Tibial nerve (tissue), 4 donors: ENCODE results near the gene HS6ST3. TPM values are rescaled to one million over a fixed set of nuclear protein-coding genes. Genes with fewer than 3 reads are reported as not detected.

Experiments
- DNase-seq, 2 donors: peaks; one replicate each; pipeline ENCODE4 v3.0.0-alpha.2; 2019; ENCODE audit warnings: low spot score in 2 of 2
- H3K27ac ChIP-seq, 4 donors: fragments of 200-600 bp; sonication (generic) in 3 of 4; one replicate each; pipeline ENCODE4 v1.5.1; 2017 to 2019; ENCODE audit warnings: mild to moderate bottlenecking in 1 of 4
- H3K27me3 ChIP-seq, 2 donors: fragments of 200-600 bp; sonication (generic) in 1 of 2; one replicate each; pipeline versions ENCODE4 v1.5.1 to v1.6.0; 2017 to 2019
- H3K36me3 ChIP-seq, 3 donors: fragments of 200-600 bp; sonication (generic); one replicate each; pipeline ENCODE4 v1.5.1; 2018 to 2019
- H3K4me1 ChIP-seq, 4 donors: fragments of 200-600 bp; sonication (generic) in 3 of 4; one replicate each; pipeline ENCODE4 v1.5.1; 2017 to 2019
- H3K4me3 ChIP-seq, 4 donors: fragments of 200-600 bp; sonication (generic) in 3 of 4; one replicate each; pipeline ENCODE4 v1.5.1; 2017 to 2019; ENCODE audit warnings: mild to moderate bottlenecking in 1 of 4, moderate library complexity in 1 of 4
- H3K9me3 ChIP-seq, 4 donors: fragments of 200-600 bp; sonication (generic) in 3 of 4; one replicate each; pipeline ENCODE4 v1.5.1; 2017 to 2019
- CTCF ChIP-seq, 5 experiments: fragments of 200-600 bp in 3 of 5; fragments of 450-650 bp in 2 of 5; sonication (generic) in 3 of 5; IDR thresholded peaks; one replicate each; pipeline ENCODE4 v1.5.1; 2016 to 2019; ENCODE audit warnings: antibody characterized with exemption in 5 of 5, mild to moderate bottlenecking in 3 of 5, moderate library complexity in 2 of 5
- EP300 ChIP-seq, 2 donors: sonication (generic); formaldehyde crosslinking; IDR thresholded peaks; one replicate each; pipeline ENCODE4 v1.6.1; 2017; ENCODE audit warnings: antibody characterized with exemption in 2 of 2, mild to moderate bottlenecking in 1 of 2
- POLR2A ChIP-seq, 2 donors: fragments of 450-650 bp; IDR thresholded peaks; one replicate each; pipeline ENCODE4 v1.6.1; 2017; ENCODE audit warnings: antibody characterized with exemption in 2 of 2, mild to moderate bottlenecking in 2 of 2, moderate library complexity in 2 of 2
- WGBS, 2 donors: methylation state at CpG; one replicate each; pipeline ENCODE4 v1.1.5; 2018; 5-methylcytosine and 5-hydroxymethylcytosine counted together
- total RNA-seq, 4 donors: library from RNA; depleted of rRNA; stranded (reverse); fragments of >200 nt; gene quantifications; one replicate each; pipeline ENCODE4 v1.1.0, GENCODE V29; 2016

HS6ST3 gene
- total RNA-seq, 4 donors from 2014 or later = 0.21 to 1.1 (median 0.79) TPM

DNA sequence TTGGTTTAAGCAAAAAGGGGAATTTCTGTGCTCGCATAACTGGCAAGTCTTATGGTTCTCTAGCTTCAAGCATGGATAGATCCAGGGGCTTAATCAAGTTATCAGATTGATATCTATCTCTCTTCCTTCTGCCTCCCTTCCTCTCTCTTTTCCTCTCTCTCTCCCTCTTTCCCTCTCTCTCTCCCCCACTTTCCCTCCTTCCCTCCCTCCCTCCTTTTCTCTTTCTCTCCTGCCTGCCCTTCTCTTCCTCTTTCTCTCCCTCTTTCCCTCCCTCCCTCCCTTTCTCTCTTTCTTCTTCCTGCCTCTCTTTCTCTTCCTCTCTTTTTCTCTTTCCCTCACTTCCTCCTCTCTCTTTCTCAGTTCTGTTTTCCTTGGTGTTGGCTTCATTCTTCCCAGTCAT, 195.8 kb downstream of the HS6ST3 start:
- H3K9me3 ChIP-seq = no peaks in the 10 kb centered on the region
- H3K4me1 ChIP-seq = no peaks in the 10 kb centered on the region
- H3K27ac ChIP-seq = no peak overlapping the region
- H3K4me3 ChIP-seq = no peak overlapping the region
- DNase-seq = no peak
- no peak for TF ChIP-seq EP300 (IDR thresholded peaks at IDR 0.05)
- no peak for TF ChIP-seq CTCF (IDR thresholded peaks at IDR 0.05)
- no peak for TF ChIP-seq POLR2A (IDR thresholded peaks at IDR 0.05)
- WGBS, 2 donors = 86 to 94% methylated on average over 1 of the region's 1 CpG
- H3K36me3 ChIP-seq = no peaks in the 10 kb centered on the region
- H3K27me3 ChIP-seq = no peaks in the 10 kb centered on the region

DNA sequence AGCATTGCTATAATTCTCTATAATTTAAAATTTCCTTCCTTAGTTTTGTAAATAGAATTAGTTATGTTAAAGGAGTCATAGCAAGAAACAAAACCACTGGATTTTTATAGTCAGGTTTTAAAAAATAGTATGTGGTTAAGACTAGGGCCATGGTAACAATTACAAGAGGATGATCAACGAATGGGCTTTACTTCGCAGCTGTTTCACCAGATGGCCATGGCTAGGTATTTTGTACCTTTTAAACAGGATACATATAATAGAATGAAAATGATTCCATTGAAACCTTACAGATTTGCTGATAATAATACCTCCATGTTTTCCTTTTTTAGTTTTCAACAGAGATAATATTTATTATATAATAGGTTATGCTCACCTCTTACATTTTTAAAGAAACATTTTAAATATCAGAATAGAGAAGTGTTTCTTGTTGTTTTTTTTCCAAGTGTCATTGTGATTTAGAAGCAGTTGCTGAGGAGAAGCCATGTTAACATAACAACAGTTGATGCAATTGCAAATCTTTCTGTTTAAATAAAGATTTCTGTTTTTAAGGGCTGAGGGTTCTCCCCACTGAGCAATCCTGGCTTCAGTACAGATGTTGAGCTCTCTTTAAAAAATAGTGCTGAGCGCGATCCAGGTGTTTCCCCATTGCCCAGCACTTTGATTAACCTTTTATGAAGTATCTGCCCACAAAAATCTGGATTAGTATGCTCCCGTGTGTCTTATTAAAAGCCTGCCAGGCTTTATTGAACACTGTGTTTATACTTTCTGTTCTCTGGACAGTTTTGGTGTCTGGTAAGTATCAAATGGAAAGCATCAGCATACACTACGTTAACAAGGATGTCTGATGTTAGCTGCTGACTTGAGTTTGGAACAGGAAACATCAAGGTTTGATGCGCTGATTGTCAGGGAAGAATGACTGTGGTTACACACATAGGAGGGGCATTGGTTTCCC, 205.3 kb downstream of the HS6ST3 start:
- Histone ChIP-seq H3K4me1 (no peaks in the 10 kb centered on the region), H3K9me3 (no peaks in the 10 kb centered on the region), H3K4me3 (no peak overlapping the region), H3K27me3 (no peaks in the 10 kb centered on the region), H3K27ac (no peak overlapping the region), H3K36me3 (no peaks in the 10 kb centered on the region)
- TF ChIP-seq CTCF (IDR thresholded peaks at IDR 0.05) = no peak
- no peak for TF ChIP-seq POLR2A (IDR thresholded peaks at IDR 0.05)
- TF ChIP-seq EP300 (IDR thresholded peaks at IDR 0.05) = no peak
- 46 to 58% methylated on average over 7 of the region's 7 CpGs for WGBS, 2 donors
- DNase-seq = no peak

- Histone ChIP-seq H3K4me3 (no peak overlapping the region), H3K27me3 (no peaks in the 10 kb centered on the region), H3K36me3 (no peaks in the 10 kb centered on the region), H3K9me3 (no peaks in the 10 kb centered on the region), H3K27ac (no peak overlapping the region), H3K4me1 (no peaks in the 10 kb centered on the region)
- TF ChIP-seq POLR2A (IDR thresholded peaks at IDR 0.05) (no peak), CTCF (IDR thresholded peaks at IDR 0.05) (no peak), EP300 (IDR thresholded peaks at IDR 0.05) (no peak)
- WGBS, 2 donors = 61 to 73% methylated on average over 3 of the region's 3 CpGs
- no peak for DNase-seq
These were observed 207.5 kb downstream of the HS6ST3 start for GRCh38 chr13:96297360-96297759.

- TF ChIP-seq POLR2A (IDR thresholded peaks at IDR 0.05) = no peak
- Histone ChIP-seq H3K9me3 (no peaks in the 10 kb centered on the region), H3K4me1 (no peaks in the 10 kb centered on the region), H3K27me3 (no peaks in the 10 kb centered on the region), H3K4me3 (no peak overlapping the region), H3K36me3 (no peaks in the 10 kb centered on the region), H3K27ac (no peak overlapping the region)
- 85 to 89% methylated on average over 4 of the region's 4 CpGs for WGBS, 2 donors
- DNase-seq = no peak
These were observed 209.3 kb downstream of the HS6ST3 start for GRCh38 chr13:96299235-96299634.

DNA sequence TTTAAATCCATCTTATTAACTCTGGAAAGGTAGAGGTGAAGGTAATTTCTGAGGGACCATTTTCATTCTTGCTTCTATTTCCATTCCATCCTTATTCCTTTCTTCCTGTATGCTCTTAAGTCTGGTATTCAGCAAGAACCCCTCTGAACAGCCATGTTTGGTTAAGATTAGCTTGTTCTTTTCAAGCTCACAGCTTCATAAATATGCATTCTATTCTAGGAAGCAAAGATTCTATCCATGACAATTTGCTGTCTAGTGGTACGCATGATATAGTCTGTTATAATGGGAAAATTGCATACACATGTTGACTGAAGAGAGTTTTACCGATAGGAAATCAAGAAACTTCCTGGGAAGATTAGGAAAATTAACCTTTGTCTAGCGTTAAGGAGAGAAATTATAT, 218.7 kb downstream of the HS6ST3 start:
- TF ChIP-seq POLR2A (IDR thresholded peaks at IDR 0.05) = no peak
- TF ChIP-seq EP300 (IDR thresholded peaks at IDR 0.05) = no peak
- no peak for TF ChIP-seq CTCF (IDR thresholded peaks at IDR 0.05)
- H3K4me1 ChIP-seq = no peaks in the 10 kb centered on the region
- no peaks in the 10 kb centered on the region for H3K9me3 ChIP-seq
- DNase-seq = no peak
- H3K27me3 ChIP-seq = no peaks in the 10 kb centered on the region
- 74 to 79% methylated on average over 3 of the region's 3 CpGs for WGBS, 2 donors
- no peak overlapping the region for H3K4me3 ChIP-seq
- no peak overlapping the region for H3K27ac ChIP-seq
- H3K36me3 ChIP-seq = no peaks in the 10 kb centered on the region
